ENCODE results near the gene WSCD1. TPM values are rescaled to one million over a fixed set of nuclear protein-coding genes. Genes with fewer than 3 reads are reported as not detected.

The WSCD1 gene
- total RNA-seq, 1 donor: 0.18 TPM

DNA sequence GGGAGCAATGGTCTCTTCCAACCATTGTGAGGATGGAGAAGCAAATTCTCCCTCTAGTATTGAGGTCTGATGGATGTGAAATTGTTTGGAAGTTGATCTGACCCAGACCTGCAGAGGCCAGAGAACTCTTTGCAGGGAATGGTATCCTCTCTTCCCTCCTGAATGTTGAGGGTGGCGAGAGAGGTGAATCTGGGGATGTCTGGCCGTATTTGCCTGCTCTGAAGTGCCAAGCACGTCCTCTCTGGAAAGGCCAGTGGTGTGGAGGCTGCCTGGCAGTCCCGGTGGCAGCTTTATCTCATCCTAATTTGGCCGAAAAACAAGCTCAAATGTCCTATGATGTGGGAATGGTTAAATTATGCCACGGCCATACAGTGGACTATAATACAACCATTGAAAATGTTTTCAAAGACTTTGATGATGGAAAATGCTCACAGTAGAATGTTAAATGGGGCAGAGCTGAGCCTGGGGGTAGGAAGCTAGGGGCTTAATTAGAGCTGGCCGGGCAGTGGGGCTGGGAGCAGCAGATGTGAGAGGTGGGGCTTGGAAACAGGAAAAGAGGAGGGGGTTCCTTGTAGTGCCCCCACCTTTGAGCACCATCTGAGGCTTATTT, 30.8 kb downstream of the WSCD1 start:
- TF ChIP-seq, protein P1, sequence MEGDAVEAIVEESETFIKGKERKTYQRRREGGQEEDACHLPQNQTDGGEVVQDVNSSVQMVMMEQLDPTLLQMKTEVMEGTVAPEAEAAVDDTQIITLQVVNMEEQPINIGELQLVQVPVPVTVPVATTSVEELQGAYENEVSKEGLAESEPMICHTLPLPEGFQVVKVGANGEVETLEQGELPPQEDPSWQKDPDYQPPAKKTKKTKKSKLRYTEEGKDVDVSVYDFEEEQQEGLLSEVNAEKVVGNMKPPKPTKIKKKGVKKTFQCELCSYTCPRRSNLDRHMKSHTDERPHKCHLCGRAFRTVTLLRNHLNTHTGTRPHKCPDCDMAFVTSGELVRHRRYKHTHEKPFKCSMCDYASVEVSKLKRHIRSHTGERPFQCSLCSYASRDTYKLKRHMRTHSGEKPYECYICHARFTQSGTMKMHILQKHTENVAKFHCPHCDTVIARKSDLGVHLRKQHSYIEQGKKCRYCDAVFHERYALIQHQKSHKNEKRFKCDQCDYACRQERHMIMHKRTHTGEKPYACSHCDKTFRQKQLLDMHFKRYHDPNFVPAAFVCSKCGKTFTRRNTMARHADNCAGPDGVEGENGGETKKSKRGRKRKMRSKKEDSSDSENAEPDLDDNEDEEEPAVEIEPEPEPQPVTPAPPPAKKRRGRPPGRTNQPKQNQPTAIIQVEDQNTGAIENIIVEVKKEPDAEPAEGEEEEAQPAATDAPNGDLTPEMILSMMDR (IDR thresholded peaks at IDR 0.05; ENCODE audit: insufficient read depth, low read length): no peak
- no peak overlapping the region for H3K4me3 ChIP-seq (ENCODE audit: low read depth, low read length)
- DNase-seq (ENCODE audit: low read depth): no peak

DNA sequence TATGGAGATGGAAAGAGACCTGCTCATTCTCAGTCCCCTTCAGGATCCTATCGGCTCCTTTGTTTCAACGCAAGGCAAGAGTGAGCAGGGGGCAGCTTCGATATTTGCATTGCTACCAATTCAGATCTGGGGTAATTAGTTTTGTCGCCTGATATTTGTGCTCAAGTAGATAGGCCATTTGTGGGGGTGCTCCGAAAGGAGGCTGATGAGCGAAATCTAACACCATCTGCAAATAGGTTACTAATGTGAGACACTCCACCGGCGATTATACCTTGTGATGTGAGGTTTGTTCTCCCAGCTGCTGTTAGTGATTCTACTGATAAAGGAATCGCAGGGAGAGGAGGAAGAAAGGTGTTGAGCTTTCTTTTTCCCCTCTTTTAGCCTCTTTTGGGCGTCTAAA, 31.5 kb downstream of the WSCD1 start:
- TF ChIP-seq, protein P1 (IDR thresholded peaks at IDR 0.05; ENCODE audit: insufficient read depth, low read length): no peak
- no peak overlapping the region for H3K4me3 ChIP-seq (ENCODE audit: low read depth, low read length)

DNA sequence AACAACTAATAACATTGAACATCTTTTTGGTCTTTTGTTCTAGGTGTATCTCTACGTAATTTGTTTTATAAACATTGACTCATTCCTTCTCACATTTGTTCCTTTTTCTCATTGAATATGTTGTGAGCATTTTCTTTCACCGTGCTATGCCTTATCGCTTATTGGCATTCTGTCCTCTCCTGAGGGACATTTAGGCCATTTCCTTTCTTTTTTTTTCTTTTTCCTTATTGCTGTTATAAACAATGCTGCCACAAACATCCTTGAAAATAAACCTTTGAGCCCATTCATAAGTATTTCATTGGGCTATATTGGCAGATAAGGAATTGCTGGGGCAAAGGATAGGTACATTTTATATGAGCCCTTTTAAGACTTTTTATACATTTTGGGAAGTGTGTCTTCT, 32.4 kb downstream of the WSCD1 start:
- DNase-seq (ENCODE audit: low read depth): no peak
- H3K4me3 ChIP-seq (ENCODE audit: low read depth, low read length): no peak overlapping the region
- TF ChIP-seq, protein P1 (IDR thresholded peaks at IDR 0.05; ENCODE audit: insufficient read depth, low read length): no peak

More for the DNA sequence above, 31.5 kb downstream of the WSCD1 start:
- DNase-seq (ENCODE audit: low read depth): no peak

DNA sequence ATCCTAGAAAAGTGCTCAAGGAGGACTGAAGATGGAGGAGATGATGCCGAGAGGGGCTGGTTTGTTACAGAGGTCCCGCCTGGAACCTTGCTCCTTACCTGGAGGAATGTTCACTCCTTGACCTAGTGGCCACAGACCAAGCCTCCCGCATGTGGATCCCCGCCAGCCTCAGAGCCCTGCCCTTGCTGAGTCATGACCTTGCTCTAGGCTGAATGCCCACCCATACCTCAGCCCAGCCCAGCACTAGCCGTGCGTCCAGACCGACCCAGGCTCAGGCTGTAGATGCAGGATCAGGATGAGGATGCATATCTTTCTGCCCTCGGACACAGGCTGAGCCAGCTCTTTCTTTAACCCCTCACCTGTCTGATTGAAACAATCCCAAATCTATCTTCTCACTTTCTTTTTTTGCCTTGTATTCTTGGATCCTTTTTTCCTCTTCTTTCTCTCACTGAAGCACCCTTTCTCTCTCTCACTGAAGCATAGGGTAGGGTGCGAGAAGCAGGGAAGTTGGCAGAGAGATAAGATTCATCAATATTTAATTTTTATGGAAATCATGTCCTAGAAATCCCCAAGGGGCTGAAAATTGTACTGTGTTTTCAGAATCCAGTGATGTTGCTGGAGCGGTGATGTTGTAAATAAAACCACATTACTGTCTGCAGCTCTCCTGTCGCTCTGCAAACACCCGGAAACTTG, 34.9 kb downstream of the WSCD1 start:
- DNase-seq (ENCODE audit: low read depth): no peak
- H3K4me3 ChIP-seq (ENCODE audit: low read depth, low read length): no peak overlapping the region
- TF ChIP-seq, protein P1 (IDR thresholded peaks at IDR 0.05; ENCODE audit: insufficient read depth, low read length): no peak

DNA sequence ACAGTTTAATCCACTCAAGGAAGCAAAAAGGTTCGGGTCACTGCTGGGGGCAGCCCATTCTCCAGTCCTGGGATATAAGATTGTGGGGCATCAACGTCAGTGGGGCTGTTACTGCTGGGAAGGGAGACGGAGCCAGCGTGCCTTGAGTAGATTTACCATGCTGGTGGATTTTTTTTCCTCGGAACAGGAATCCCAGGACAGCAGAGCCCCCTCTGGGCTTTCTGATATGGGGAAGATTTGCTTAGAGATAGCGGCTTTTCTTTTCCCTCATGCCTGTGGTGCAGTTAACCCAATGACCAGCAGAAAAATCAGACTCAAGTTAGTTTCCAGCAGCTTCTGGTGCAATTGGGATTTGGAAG, 35.4 kb downstream of the WSCD1 start:
- TF ChIP-seq, protein P1 (IDR thresholded peaks at IDR 0.05; ENCODE audit: insufficient read depth, low read length): no peak
- DNase-seq (ENCODE audit: low read depth): no peak
- no peak overlapping the region for H3K4me3 ChIP-seq (ENCODE audit: low read depth, low read length)

DNA sequence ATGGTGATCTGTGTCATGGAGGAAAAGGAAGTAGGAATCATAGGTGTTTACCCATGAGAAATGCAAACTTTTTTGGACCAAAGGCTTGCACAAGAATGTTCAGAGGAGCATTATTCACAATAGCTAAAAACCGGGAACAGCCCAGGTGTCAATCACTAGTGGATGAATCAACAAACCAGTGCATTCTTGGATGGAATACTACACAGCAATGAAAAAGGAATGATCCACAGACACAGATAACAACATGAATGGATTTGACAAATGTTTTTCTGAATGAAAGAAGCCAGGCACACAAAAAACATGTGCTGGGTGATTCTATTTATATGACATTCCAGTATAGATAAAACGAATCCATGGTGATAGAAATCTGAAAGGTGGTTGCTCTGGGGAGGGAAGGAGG, 36.0 kb downstream of the WSCD1 start:
- H3K4me3 ChIP-seq (ENCODE audit: low read depth, low read length): no peak overlapping the region
- TF ChIP-seq, protein P1 (IDR thresholded peaks at IDR 0.05; ENCODE audit: insufficient read depth, low read length): no peak
- DNase-seq (ENCODE audit: low read depth): no peak
